Left lung (tissue), 10 donors: ENCODE measurements around the gene APLP2. TPM values are rescaled to one million over a fixed set of nuclear protein-coding genes. Genes with fewer than 3 reads are reported as not detected.

Experiments used
- ATAC-seq: fragments of 200-7000 bp; cut with Tn5 transposase; one replicate; pipeline ENCODE4 v1.9.1; 2020; ENCODE audit warnings: moderate library complexity
- DNase-seq, 4 donors: peaks; one replicate each; pipeline ENCODE4 v3.0.0-alpha.2; 2013 to 2020
- H3K27ac ChIP-seq, 2 donors: fragments of 200-600 bp; sonication (generic) in 1 of 2; one replicate each; pipeline versions ENCODE4 v1.5.0 to v1.8.0; 2020 to 2021
- H3K27me3 ChIP-seq, 2 donors: fragments of 200-600 bp; sonication (generic) in 1 of 2; one replicate each; pipeline versions ENCODE4 v1.5.0 to v1.8.0; 2020 to 2021
- H3K36me3 ChIP-seq, 2 donors: fragments of 200-600 bp; sonication (generic) in 1 of 2; one replicate each; pipeline versions ENCODE4 v1.5.0 to v1.8.0; 2020 to 2021
- H3K4me1 ChIP-seq, 2 donors: fragments of 200-600 bp; one replicate each; pipeline ENCODE4 v1.8.0; 2021
- H3K4me3 ChIP-seq, 2 donors: fragments of 200-600 bp; sonication (generic) in 1 of 2; one replicate each; pipeline versions ENCODE4 v1.5.0 to v1.8.0; 2020 to 2021; ENCODE audit warnings: mild to moderate bottlenecking in 1 of 2
- H3K9me3 ChIP-seq, 2 donors: fragments of 200-600 bp; sonication (generic) in 1 of 2; one replicate each; pipeline versions ENCODE4 v1.5.0 to v1.8.0; 2020 to 2021
- CTCF ChIP-seq, 2 donors: fragments of 200-600 bp; sonication (generic) in 1 of 2; IDR thresholded peaks; one replicate each; pipeline versions ENCODE4 v1.5.0 to v1.8.0; 2021; ENCODE audit warnings: antibody characterized with exemption in 2 of 2
- intact Hi-C, 2 donors: fragments of 100-400 bp; cut with DNase I; formaldehyde crosslinking; loops; one replicate each; pipeline versions ENCODE4 v1.11.2 to v1.14.2; 2022
- polyA plus RNA-seq, 6 donors: library from polyadenylated mRNA; unstranded; fragments of 120-200 nt; gene quantifications; one replicate each; pipeline ENCODE4 v1.2.1, GENCODE V29; 2013; ENCODE audit not compliant: insufficient read length in 6 of 6
- total RNA-seq, 2 donors: library from RNA; stranded (reverse); fragmentation: NEBNext Ultra II Directional; extraction: Animal tissue kit (Norgen Biotek cat#: 25700); gene quantifications; one replicate each; pipeline ENCODE4 v1.2.1, GENCODE V29; 2021
- donor health status: DM: no; HTN: yes; CAD: no.
- donor health status: DM: no; HTN: no; CAD: no.

APLP2 gene
- total and polyA plus RNA-seq, 8 donors: 405 to 646 (median 486) TPM

GRCh38 chr11:130085671-130086290, 16.1 kb downstream of the APLP2 start:
- peak overlapping the region in 1 of 2 donors; percentile 29 for H3K27ac ChIP-seq
- no peaks in the 10 kb centered on the region for H3K9me3 ChIP-seq
- H3K27me3 ChIP-seq: no peaks in the 10 kb centered on the region
- TF ChIP-seq CTCF (IDR thresholded peaks at IDR 0.05): no peak
- no peak for DNase-seq
- peaks cover 0 to 6% of the 10 kb centered on the region in 2 donors for H3K36me3 ChIP-seq
- intact Hi-C loops: no loop called here
- H3K4me1 ChIP-seq: peaks cover 15 to 60% of the 10 kb centered on the region in 2 donors
- ATAC-seq: no peak
- no peak overlapping the region for H3K4me3 ChIP-seq

GRCh38 chr11:130086669-130087068, 17.0 kb downstream of the APLP2 start:
- intact Hi-C loops: no loop called here
- no peak overlapping the region for H3K27ac ChIP-seq
- no peak for TF ChIP-seq CTCF (IDR thresholded peaks at IDR 0.05)

GRCh38 chr11:130087294-130087926, 17.7 kb downstream of the APLP2 start:
- intact Hi-C loops: no loop called here

More at GRCh38 chr11:130086669-130087068, 17.0 kb downstream of the APLP2 start:
- DNase-seq: no peak
- Histone ChIP-seq H3K36me3 (peaks cover 0 to 6% of the 10 kb centered on the region in 2 donors), H3K9me3 (no peaks in the 10 kb centered on the region), H3K4me3 (no peak overlapping the region), H3K4me1 (peaks cover 15 to 60% of the 10 kb centered on the region in 2 donors), H3K27me3 (no peaks in the 10 kb centered on the region)
- no peak for ATAC-seq

GRCh38 chr11:130088217-130088616, 18.5 kb downstream of the APLP2 start:
- H3K27me3 ChIP-seq: no peaks in the 10 kb centered on the region
- no peak overlapping the region for H3K27ac ChIP-seq
- H3K4me1 ChIP-seq: peaks cover 15 to 64% of the 10 kb centered on the region in 2 donors
- TF ChIP-seq CTCF (IDR thresholded peaks at IDR 0.05): no peak
- H3K4me3 ChIP-seq: no peak overlapping the region
- DNase-seq: no peak
- no peaks in the 10 kb centered on the region for H3K9me3 ChIP-seq
- intact Hi-C loops: no loop called here
- ATAC-seq: no peak
- H3K36me3 ChIP-seq: no peaks in the 10 kb centered on the region

More at GRCh38 chr11:130087294-130087926, 17.7 kb downstream of the APLP2 start:
- TF ChIP-seq CTCF (IDR thresholded peaks at IDR 0.05): no peak
- DNase-seq: no peak
- H3K27ac ChIP-seq: no peak overlapping the region
- no peaks in the 10 kb centered on the region for H3K9me3 ChIP-seq
- peak; percentile 92 for ATAC-seq
- no peaks in the 10 kb centered on the region for H3K27me3 ChIP-seq
- peaks cover 15 to 60% of the 10 kb centered on the region in 2 donors for H3K4me1 ChIP-seq
- peaks cover 0 to 4% of the 10 kb centered on the region in 2 donors for H3K36me3 ChIP-seq
- H3K4me3 ChIP-seq: no peak overlapping the region

- intact Hi-C loops: no loop called here
- no peak overlapping the region for H3K27ac ChIP-seq
- no peaks in the 10 kb centered on the region for H3K9me3 ChIP-seq
- ATAC-seq (peak; percentile 56), DNase-seq (no peak)
- H3K27me3 ChIP-seq: no peaks in the 10 kb centered on the region
- no peaks in the 10 kb centered on the region for H3K36me3 ChIP-seq
- no peak overlapping the region for H3K4me3 ChIP-seq
- peaks cover 15 to 66% of the 10 kb centered on the region in 2 donors for H3K4me1 ChIP-seq
- no peak for TF ChIP-seq CTCF (IDR thresholded peaks at IDR 0.05)
These were observed 19.4 kb downstream of the APLP2 start for GRCh38 chr11:130088919-130089673.
